ENCODE results near the gene SOHLH1. TPM values are rescaled to one million over a fixed set of nuclear protein-coding genes. Genes with fewer than 3 reads are reported as not detected.

The SOHLH1 gene
- total RNA-seq, 4 donors from 2014 or later: not detected

DNA sequence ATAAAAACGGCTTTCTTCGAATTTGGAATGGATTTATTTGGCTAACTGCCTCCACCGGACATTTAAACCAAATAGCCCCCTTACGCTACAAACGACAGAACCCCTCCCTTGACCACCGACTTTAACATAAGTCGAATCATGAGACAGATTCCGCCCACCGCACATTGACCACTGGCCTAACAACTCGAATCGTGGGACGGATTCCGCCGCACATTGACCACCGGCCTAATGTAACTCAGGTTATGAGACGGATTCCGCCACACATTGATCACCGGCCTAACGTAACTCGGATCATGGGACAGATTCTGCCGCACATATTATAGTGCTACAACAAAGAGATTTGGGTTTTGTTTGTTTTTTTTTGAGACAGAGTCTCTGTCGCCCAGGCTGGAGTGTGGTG lies 38.9 kb downstream of the SOHLH1 start:
- Histone ChIP-seq H3K9me3 (no peaks in the 10 kb centered on the region), H3K4me1 (no peaks in the 10 kb centered on the region), H3K4me3 (no peak overlapping the region), H3K27ac (no peak overlapping the region), H3K36me3 (no peaks in the 10 kb centered on the region), H3K27me3 (no peaks in the 10 kb centered on the region)
- TF ChIP-seq CTCF (IDR thresholded peaks at IDR 0.05): no peak
- TF ChIP-seq POLR2A (IDR thresholded peaks at IDR 0.05): no peak
- DNase-seq: peak in 1 of 3 donors; percentile 29

DNA sequence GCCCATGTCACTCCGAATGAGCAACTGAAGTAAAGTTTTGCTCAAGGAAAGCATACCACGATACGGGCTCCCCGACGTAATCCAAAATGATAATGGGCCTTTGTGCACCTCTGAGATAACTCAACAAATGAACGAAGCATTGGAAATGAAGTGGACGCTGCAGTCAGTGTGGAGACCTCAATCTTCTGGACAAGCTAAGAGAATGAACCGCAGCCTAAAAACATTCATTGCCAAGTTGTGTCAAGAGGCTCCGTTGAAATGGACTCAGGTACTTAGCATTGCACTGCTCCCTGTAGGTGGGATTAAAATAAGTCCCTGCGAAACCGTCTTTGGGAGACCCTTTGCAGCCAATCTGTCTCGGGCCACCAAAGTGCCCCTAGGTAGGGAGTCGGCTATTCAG lies 40.0 kb downstream of the SOHLH1 start:
- Histone ChIP-seq H3K27ac (no peak overlapping the region), H3K4me1 (no peaks in the 10 kb centered on the region), H3K4me3 (no peak overlapping the region), H3K9me3 (no peaks in the 10 kb centered on the region), H3K36me3 (no peaks in the 10 kb centered on the region), H3K27me3 (no peaks in the 10 kb centered on the region)
- no peak for DNase-seq
- TF ChIP-seq POLR2A (IDR thresholded peaks at IDR 0.05) (no peak), CTCF (IDR thresholded peaks at IDR 0.05) (no peak)

GRCh38 chr9:135657416-135657815 lies 41.9 kb downstream of the SOHLH1 start:
- Histone ChIP-seq H3K4me3 (no peak overlapping the region), H3K4me1 (no peaks in the 10 kb centered on the region), H3K27me3 (no peaks in the 10 kb centered on the region), H3K9me3 (no peaks in the 10 kb centered on the region), H3K27ac (no peak overlapping the region), H3K36me3 (no peaks in the 10 kb centered on the region)
- TF ChIP-seq CTCF (IDR thresholded peaks at IDR 0.05) (no peak), POLR2A (IDR thresholded peaks at IDR 0.05) (no peak)
- peak in 1 of 3 donors; percentile 28 for DNase-seq

GRCh38 chr9:135655317-135655716 lies 44.0 kb downstream of the SOHLH1 start:
- H3K27me3 ChIP-seq: no peaks in the 10 kb centered on the region
- no peak overlapping the region for H3K4me3 ChIP-seq
- no peak overlapping the region for H3K27ac ChIP-seq
- DNase-seq: peak in 1 of 3 donors; percentile 22
- no peak for TF ChIP-seq POLR2A (IDR thresholded peaks at IDR 0.05)
- no peak for TF ChIP-seq CTCF (IDR thresholded peaks at IDR 0.05)
- no peaks in the 10 kb centered on the region for H3K9me3 ChIP-seq
- no peaks in the 10 kb centered on the region for H3K4me1 ChIP-seq
- H3K36me3 ChIP-seq: no peaks in the 10 kb centered on the region

DNA sequence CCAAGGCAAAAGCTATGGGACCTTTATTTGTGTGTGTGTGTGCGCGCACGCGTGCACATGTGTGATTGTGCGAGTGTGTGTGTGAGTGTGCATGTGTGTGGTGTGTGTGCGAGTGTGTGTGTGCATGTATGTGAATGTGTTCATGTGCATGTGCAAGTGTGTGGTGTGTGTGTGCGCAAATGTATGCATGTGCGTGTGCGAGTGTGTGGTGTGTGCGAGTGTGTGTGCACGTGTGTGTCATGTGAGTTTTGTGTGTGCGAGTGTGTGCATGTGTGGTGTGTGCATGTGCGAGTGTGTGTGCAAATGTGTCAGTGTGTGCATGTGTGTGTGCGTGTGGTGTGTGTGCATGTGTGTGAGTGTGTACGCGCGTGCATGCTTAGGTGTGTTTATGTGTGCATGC lies 48.9 kb downstream of the SOHLH1 start:
- no peaks in the 10 kb centered on the region for H3K36me3 ChIP-seq
- no peak for TF ChIP-seq POLR2A (IDR thresholded peaks at IDR 0.05)
- TF ChIP-seq CTCF (IDR thresholded peaks at IDR 0.05): no peak
- DNase-seq: no peak
- H3K9me3 ChIP-seq: peaks cover 0 to 15% (median 5%) of the 10 kb centered on the region in 4 donors
- H3K27ac ChIP-seq: no peak overlapping the region
- no peak overlapping the region for H3K4me3 ChIP-seq
- no peaks in the 10 kb centered on the region for H3K27me3 ChIP-seq
- no peaks in the 10 kb centered on the region for H3K4me1 ChIP-seq

DNA sequence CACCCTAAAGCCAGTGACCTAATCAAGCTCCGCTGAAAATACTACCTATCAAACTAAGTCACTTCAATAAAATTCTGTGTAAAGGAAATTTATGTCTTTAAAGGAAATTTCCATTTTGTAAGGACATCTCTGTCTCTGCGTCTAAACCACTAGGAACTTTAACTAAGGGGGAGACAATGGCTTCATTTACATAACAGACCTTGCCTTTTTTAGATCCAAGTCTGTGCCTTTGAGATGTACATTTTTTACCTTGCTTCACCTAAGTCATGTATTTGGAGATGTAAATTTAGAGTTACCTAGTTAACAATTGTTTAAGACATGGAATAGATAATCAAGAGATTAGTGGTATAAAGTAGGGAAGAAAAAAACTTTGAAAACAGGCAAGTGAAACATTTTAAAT lies 49.8 kb downstream of the SOHLH1 start:
- H3K4me1 ChIP-seq: no peaks in the 10 kb centered on the region
- no peak overlapping the region for H3K27ac ChIP-seq
- no peaks in the 10 kb centered on the region for H3K27me3 ChIP-seq
- no peak for DNase-seq
- TF ChIP-seq CTCF (IDR thresholded peaks at IDR 0.05) (no peak), POLR2A (IDR thresholded peaks at IDR 0.05) (no peak)
- H3K9me3 ChIP-seq: peaks cover 0 to 23% (median 5%) of the 10 kb centered on the region in 4 donors
- H3K4me3 ChIP-seq: no peak overlapping the region
- no peaks in the 10 kb centered on the region for H3K36me3 ChIP-seq

Measured in Peyer's patch (tissue), 4 donors.